ENCODE results near the gene RPS6KB1.

GRCh38 chr17:59893676-59894100 is 767 bp downstream of the RPS6KB1 start:
- TF ChIP-seq CTCF (IDR thresholded peaks at IDR 0.05; ENCODE audit: poor library complexity) (no peak), EZH2 (IDR thresholded peaks at IDR 0.05; ENCODE audit: borderline replicate concordance) (no peak)
